Measurements from ENCODE around the gene FANCB.
A peak's percentile ranks its signal among the peaks of the same experiment; 100 is the strongest.

Gene FANCB

DNA sequence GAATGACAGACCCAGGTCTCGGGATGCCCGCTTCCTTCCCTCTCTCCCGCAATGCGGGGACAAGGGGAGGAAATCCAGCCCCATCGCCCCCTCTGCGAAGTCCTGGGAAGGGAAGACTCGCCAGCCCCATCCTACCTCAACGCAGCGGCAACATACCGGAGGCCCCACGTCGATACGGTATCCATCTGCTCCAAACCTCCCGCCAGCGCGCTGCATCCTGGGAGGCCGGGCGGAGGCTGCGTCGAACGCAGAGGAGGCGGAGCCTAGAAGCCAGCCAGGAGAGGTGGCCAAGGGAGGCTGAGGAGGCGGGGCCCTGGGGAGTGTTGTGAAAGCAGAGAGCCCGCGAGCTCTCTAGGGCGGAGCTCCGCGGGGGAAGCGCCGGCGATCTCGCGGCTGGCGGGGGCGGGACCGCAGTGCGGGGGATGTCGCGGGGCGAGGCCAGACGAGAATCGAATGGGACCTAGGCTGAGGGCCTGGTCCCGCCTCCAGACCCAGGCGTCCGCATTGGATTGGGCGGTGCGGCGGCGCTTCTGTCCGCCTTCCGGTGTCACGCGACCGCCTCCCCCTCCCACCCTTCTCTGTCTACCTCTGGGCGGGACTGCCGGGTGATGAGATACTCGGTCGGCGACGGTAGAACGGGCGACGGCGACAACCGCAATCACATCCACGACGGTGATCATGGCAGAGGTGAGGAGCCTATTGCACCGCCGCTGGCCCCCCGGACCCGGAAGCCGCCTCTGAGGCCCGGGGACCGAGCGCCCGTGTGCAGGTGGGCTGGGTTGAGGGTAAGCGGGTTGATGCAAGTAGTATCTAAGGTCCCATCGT is at the start of gene FANCB, which contains the start of gene MOSPD2:
Gene FANCB, minus strand, starts transcription at position 219 of the 825 bp plus-strand sequence. CDS start 7,559 bp downstream, outside the sequence.
Gene MOSPD2, plus strand, starts transcription at position 571 of the 825 bp plus-strand sequence. Its CDS starts 108 bp downstream, at position 679.
- H3K27me3 Mint-ChIP-seq: no peaks in the 10 kb centered on the region
- DNase-seq (ENCODE audit: low spot score in 2 of 2): peak; percentile 78 to 90
- H3K4me3 Mint-ChIP-seq: peak within 1 kb of the TSS; percentile 88
- no peaks in the 10 kb centered on the region for H3K9me3 Mint-ChIP-seq
- no peaks in the 10 kb centered on the region for H3K4me1 Mint-ChIP-seq
- H3K27ac Mint-ChIP-seq: peak within 1 kb of the TSS; percentile 89
- peak; percentile 86 for ATAC-seq (ENCODE audit: low read depth)
- H3K36me3 Mint-ChIP-seq: peaks cover 5% of the 10 kb centered on the region

DNA sequence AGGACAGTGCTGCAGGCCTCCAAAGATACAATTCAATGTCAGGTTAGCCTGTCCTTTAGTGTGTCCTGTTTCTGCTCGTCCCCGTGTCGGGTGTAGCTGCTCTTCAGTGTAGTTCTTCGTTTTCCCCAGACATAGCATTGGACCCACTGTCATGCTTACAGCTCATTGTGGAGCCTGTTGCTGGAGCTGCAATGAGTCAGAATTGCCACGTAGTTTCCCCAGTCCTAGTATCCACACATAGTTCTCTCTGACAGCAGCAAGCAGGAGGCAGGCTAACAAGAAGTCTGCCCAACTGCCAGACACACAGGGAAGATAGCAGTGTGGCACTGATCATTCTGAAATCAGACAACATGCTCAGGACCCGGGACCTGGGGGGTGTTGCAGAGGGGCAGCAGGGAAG is 49.6 kb upstream of the FANCB start:
- Mint-ChIP-seq H3K4me3 (no peak overlapping the region), H3K9me3 (no peaks in the 10 kb centered on the region), H3K27ac (no peak overlapping the region), H3K27me3 (no peaks in the 10 kb centered on the region), H3K36me3 (peaks cover 9% of the 10 kb centered on the region), H3K4me1 (peaks cover 6% of the 10 kb centered on the region)
- DNase-seq (ENCODE audit: low spot score in 2 of 2) (no peak), ATAC-seq (ENCODE audit: low read depth) (no peak)

DNA sequence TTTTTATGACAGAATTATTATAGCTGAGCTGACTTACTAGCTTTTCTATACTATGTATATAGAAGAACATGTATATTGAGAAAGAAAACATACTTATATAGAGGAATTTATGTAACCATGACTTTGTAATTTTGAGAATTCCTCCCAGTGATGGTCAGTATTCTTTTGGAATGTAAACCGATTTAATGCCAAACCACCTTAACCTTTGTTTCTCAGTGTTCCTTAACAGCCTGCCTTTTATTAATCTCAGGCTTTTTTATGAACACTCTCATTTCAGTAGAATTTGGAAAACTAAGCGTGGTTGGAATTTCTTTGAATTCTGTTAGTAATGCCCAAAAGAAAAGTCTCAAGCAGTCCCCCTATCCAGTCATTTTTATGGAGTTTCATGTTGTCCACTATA is 47.3 kb upstream of the FANCB start:
- Mint-ChIP-seq H3K27me3 (no peaks in the 10 kb centered on the region), H3K36me3 (peaks cover 15% of the 10 kb centered on the region), H3K4me1 (peaks cover 6% of the 10 kb centered on the region), H3K27ac (no peak overlapping the region), H3K9me3 (no peaks in the 10 kb centered on the region), H3K4me3 (no peak overlapping the region)
- no peak for DNase-seq (ENCODE audit: low spot score in 2 of 2)
- no peak for ATAC-seq (ENCODE audit: low read depth)

DNA sequence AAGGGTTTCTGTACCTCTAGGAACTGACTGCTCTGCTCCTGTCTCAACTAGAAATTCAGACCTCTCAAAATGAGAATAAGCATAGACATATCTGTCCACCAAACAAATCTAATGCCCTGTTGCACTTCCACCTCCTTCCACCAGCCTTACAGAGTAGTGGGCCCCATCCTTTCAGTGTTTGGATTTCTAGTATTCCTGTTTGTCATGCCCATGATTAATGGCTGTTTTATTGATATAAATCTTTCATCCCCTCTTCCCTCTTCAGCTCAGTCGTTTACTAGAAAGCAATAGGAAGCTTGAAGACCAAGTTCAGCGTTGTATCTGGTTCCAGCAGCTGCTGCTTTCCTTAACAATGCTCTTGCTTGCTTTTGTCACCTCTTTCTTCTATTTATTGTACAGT is 46.5 kb upstream of the FANCB start:
- no peaks in the 10 kb centered on the region for H3K27me3 Mint-ChIP-seq
- peaks cover 15% of the 10 kb centered on the region for H3K36me3 Mint-ChIP-seq
- H3K4me3 Mint-ChIP-seq: no peak overlapping the region
- peaks cover 6% of the 10 kb centered on the region for H3K4me1 Mint-ChIP-seq
- H3K9me3 Mint-ChIP-seq: no peaks in the 10 kb centered on the region
- no peak for DNase-seq (ENCODE audit: low spot score in 2 of 2)
- no peak for ATAC-seq (ENCODE audit: low read depth)
- H3K27ac Mint-ChIP-seq: no peak overlapping the region

DNA sequence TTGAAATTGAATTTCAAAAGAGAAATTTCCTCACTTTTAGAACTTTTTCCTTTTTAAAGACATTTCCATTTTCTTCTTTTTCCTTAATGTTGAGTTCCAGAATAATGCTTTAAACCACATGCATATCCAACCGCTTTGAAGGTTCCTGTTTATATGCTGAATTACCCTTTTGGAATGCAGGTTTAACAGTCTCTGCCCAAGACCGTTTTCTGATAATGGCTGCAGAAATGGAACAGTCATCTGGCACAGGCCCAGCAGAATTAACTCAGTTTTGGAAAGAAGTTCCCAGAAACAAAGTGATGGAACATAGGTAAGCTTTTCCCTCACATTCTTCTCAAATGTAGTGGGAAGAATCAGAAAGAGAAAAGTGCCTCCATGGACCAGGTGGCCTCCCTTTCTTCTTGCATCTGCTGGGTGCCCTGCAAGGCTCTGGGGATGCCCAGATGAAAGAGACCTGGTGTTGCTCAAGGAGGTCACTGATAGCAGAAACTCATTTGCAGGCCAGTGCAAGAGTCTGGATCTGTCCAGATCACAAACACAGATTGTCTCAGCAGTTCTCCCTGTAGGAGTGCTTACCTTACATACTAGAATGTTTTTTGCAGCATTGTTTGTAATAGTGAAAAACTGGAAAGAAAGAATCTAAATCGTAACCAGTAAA is 43.3 kb upstream of the FANCB start:
- H3K27ac Mint-ChIP-seq: no peak overlapping the region
- no peaks in the 10 kb centered on the region for H3K9me3 Mint-ChIP-seq
- no peaks in the 10 kb centered on the region for H3K27me3 Mint-ChIP-seq
- no peak overlapping the region for H3K4me3 Mint-ChIP-seq
- ATAC-seq (ENCODE audit: low read depth): no peak
- DNase-seq (ENCODE audit: low spot score in 2 of 2): no peak
- no peaks in the 10 kb centered on the region for H3K4me1 Mint-ChIP-seq
- peaks cover 17% of the 10 kb centered on the region for H3K36me3 Mint-ChIP-seq

DNA sequence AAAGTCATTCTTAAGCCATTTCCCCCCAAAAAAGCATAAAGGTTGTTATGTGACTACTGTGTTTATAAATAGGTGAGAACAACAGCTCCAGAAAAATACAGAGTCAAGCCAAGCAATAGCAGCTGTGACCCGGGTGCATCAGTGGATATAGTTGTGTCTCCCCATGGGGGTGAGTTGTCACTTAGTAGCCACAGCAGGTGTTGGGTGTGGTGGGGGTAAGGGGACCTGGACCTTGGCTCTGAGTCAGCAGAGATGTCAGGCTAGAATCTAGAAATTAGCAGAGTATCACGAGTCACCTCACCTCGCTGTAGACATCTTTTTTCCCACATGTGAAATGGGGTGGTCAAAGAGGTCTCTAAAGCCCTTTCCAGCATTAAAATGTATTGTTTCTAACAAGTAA is 42.7 kb upstream of the FANCB start:
- no peaks in the 10 kb centered on the region for H3K9me3 Mint-ChIP-seq
- H3K27ac Mint-ChIP-seq: no peak overlapping the region
- H3K4me3 Mint-ChIP-seq: no peak overlapping the region
- H3K4me1 Mint-ChIP-seq: no peaks in the 10 kb centered on the region
- ATAC-seq (ENCODE audit: low read depth) (no peak), DNase-seq (ENCODE audit: low spot score in 2 of 2) (no peak)
- H3K27me3 Mint-ChIP-seq: no peaks in the 10 kb centered on the region
- peaks cover 20% of the 10 kb centered on the region for H3K36me3 Mint-ChIP-seq

DNA sequence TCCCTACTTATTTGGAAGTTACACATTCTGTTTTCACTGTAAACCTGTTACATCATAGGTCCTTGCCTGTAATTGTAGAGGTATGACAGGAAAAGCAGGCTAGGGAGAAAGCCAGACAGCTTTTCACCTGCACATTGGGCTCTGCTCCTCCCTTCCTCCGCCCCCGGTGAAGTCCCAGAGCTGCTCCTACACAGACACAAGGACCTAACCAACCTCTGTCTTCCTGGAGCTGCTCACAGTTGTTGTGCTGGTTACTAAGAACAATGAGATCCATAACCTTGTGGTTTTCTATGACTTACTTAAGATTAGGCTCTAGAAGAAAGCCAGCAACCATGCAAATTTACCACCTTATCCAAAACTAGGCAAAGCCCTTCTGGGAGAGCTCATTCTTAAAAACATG is 40.4 kb upstream of the FANCB start:
- H3K4me1 Mint-ChIP-seq: no peaks in the 10 kb centered on the region
- no peaks in the 10 kb centered on the region for H3K27me3 Mint-ChIP-seq
- H3K9me3 Mint-ChIP-seq: no peaks in the 10 kb centered on the region
- H3K27ac Mint-ChIP-seq: no peak overlapping the region
- H3K36me3 Mint-ChIP-seq: peaks cover 20% of the 10 kb centered on the region
- no peak for DNase-seq (ENCODE audit: low spot score in 2 of 2)
- no peak for ATAC-seq (ENCODE audit: low read depth)
- H3K4me3 Mint-ChIP-seq: no peak overlapping the region

DNA sequence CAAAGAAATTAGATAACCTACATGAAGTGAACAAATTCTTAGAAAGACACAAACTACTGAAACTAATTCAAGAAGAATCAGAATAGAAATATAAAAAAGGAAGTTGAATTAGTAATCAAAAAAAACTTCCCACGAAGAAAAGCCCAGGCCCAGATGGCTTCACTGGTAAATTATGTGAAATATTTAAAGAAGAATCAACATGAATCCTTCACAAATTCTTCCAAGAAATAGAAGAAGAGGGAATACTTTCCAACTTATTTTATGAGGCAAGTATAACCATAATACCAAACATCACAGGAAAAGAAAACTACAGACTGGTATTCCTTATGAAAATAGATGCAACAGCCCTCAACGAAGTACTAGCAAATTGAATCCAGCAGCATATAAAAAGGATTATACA is 31.0 kb upstream of the FANCB start:
- Mint-ChIP-seq H3K27ac (no peak overlapping the region), H3K4me1 (no peaks in the 10 kb centered on the region), H3K36me3 (peaks cover 18% of the 10 kb centered on the region), H3K9me3 (no peaks in the 10 kb centered on the region), H3K27me3 (no peaks in the 10 kb centered on the region), H3K4me3 (no peak overlapping the region)
- DNase-seq (ENCODE audit: low spot score in 2 of 2) (no peak), ATAC-seq (ENCODE audit: low read depth) (no peak)

DNA sequence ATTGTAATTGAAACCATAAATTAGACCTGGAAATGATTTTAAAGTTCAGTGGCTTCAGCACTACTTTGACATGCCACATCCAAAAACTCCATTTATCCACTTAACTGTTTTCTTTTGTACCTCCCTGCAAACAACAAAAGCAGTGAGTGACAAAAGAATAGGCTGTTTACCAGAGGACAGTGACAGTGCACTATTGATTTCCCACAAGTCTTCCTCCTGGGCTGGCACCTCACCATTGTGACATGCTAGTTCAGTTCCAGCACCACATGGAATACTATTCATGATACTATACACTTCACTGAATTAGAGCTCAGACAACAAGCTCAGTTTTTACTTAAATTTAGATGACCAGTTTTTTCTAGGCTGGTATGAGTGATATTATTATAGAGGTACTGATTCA is 29.7 kb upstream of the FANCB start:
- no peaks in the 10 kb centered on the region for H3K9me3 Mint-ChIP-seq
- peaks cover 18% of the 10 kb centered on the region for H3K36me3 Mint-ChIP-seq
- DNase-seq (ENCODE audit: low spot score in 2 of 2) (no peak), ATAC-seq (ENCODE audit: low read depth) (no peak)
- no peaks in the 10 kb centered on the region for H3K27me3 Mint-ChIP-seq
- H3K4me1 Mint-ChIP-seq: no peaks in the 10 kb centered on the region
- H3K27ac Mint-ChIP-seq: no peak overlapping the region
- no peak overlapping the region for H3K4me3 Mint-ChIP-seq

DNA sequence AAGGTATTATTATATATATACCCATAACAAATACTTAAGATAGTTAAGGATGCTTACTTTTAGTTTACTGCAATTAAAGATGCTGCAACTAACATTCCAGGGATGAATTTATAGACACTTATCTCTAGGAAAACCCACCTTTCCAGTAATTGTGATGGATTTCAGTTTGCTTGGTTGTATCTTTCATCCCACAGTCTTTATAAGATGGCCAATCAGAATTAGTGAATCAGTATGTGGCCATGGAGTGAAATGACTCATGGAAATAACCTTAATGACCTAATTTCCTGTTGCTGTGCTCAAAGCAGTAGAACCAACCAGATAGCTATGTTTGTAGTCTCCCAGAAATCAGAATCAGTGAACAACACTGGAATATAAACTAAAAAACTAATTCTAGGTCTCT is 26.7 kb upstream of the FANCB start:
- DNase-seq (ENCODE audit: low spot score in 2 of 2) (no peak), ATAC-seq (ENCODE audit: low read depth) (no peak)
- Mint-ChIP-seq H3K4me3 (no peak overlapping the region), H3K27me3 (no peaks in the 10 kb centered on the region), H3K4me1 (peaks cover 9% of the 10 kb centered on the region), H3K9me3 (no peaks in the 10 kb centered on the region), H3K27ac (no peak overlapping the region), H3K36me3 (peaks cover 24% of the 10 kb centered on the region)

DNA sequence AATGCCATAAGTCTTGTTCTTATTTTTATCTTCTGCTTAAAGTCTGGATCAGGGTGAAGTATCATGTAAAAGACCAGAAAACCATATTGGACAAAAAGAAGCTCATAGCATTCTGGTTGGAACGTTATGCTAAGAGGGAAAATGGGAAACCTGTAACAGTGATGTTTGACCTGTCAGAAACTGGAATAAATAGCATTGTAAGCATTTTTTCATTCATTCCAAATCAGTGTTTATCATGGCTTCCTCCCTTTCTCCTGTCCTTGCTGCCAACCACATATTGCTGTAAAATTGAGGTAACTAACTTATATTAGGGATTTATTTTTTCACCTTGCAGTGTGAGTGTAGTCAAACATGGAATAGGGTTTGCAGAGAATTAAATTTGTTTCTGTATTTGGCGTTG is 24.2 kb upstream of the FANCB start:
- H3K9me3 Mint-ChIP-seq: no peaks in the 10 kb centered on the region
- no peak for ATAC-seq (ENCODE audit: low read depth)
- no peak overlapping the region for H3K4me3 Mint-ChIP-seq
- no peak for DNase-seq (ENCODE audit: low spot score in 2 of 2)
- H3K27ac Mint-ChIP-seq: no peak overlapping the region
- H3K36me3 Mint-ChIP-seq: peaks cover 15% of the 10 kb centered on the region
- peaks cover 9% of the 10 kb centered on the region for H3K4me1 Mint-ChIP-seq
- no peaks in the 10 kb centered on the region for H3K27me3 Mint-ChIP-seq

DNA sequence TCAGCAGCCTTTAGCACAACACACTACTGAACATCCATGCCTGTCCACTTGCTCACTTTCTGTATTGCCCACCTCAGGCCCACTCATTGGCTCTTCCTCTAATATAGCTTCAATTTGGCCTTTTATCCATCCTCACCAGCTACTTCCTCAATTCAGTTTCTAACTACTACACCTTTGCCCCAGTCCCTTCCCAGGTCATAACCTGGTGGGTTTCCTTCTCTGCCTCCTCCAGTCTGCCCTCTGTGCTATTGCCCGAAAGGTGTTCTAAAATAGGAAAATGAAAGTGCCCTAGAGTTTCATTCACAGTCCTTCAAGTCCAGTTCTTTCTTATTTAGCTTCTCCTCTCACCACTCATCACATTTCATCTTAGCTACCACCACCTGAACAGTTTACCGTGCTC is 23.4 kb upstream of the FANCB start:
- no peak overlapping the region for H3K4me3 Mint-ChIP-seq
- H3K9me3 Mint-ChIP-seq: no peaks in the 10 kb centered on the region
- H3K27me3 Mint-ChIP-seq: no peaks in the 10 kb centered on the region
- H3K36me3 Mint-ChIP-seq: peaks cover 13% of the 10 kb centered on the region
- no peak overlapping the region for H3K27ac Mint-ChIP-seq
- peaks cover 9% of the 10 kb centered on the region for H3K4me1 Mint-ChIP-seq
- DNase-seq (ENCODE audit: low spot score in 2 of 2) (no peak), ATAC-seq (ENCODE audit: low read depth) (no peak)

DNA sequence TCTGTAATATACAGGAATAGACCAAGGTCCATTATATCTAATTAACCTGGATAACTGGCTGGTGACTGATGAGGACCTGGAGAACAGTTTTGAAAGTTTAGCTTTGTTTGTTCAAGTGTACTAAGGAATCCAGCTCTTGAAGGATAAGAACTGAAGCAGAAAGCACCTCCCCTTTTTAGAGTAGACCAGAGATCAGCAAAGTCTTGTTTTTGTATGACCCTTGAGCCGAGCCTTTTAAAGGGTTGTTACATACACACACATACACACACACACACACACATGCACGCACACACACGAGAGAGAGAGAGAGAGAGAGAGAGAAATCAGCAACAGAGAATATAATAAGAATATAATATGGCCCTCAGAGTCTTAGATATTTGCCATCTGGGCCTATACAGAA is 13.4 kb upstream of the FANCB start:
- Mint-ChIP-seq H3K4me1 (peaks cover 4% of the 10 kb centered on the region), H3K27me3 (no peaks in the 10 kb centered on the region), H3K36me3 (peaks cover 7% of the 10 kb centered on the region), H3K27ac (no peak overlapping the region), H3K4me3 (no peak overlapping the region), H3K9me3 (no peaks in the 10 kb centered on the region)
- no peak for ATAC-seq (ENCODE audit: low read depth)
- DNase-seq (ENCODE audit: low spot score in 2 of 2): no peak

DNA sequence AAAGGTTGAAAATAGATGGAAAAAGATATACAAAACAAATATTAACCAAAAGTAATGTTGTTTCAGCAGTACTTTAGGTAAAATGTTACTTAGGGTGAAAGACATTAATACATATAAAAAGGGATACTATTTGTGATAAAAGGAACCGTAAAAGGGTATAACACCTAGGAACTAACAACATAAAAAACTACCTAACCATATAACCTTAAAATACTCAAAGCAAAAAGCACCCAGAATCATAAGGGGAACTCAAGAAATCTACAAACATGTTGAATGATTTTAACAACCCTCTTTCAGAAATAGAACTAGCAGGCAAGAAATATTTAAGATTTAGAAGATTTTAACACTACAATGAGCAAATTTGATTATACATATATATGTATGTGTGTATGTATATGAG is 11.8 kb upstream of the FANCB start:
- Mint-ChIP-seq H3K4me3 (no peak overlapping the region), H3K27me3 (no peaks in the 10 kb centered on the region), H3K27ac (no peak overlapping the region), H3K9me3 (no peaks in the 10 kb centered on the region), H3K36me3 (peaks cover 5% of the 10 kb centered on the region), H3K4me1 (peaks cover 4% of the 10 kb centered on the region)
- ATAC-seq (ENCODE audit: low read depth) (no peak), DNase-seq (ENCODE audit: low spot score in 2 of 2) (no peak)

DNA sequence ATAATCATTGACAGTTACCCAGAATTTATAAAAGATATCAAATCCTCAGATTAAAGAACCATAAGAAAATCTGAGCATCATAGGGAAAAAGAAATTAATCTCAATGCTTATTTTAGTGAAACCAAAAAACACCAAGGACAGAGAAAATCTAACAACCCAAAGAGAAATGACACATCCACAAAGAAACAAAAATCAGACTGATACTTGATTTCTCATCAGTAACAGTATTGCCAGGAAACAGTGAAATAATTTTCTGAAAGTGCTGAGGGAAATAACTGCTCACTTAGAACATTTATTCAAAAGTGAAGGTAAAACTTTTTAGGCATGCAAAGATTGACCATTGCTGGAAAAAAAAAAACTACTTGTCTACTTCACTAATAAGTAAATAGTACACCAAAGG is 11.0 kb upstream of the FANCB start:
- ATAC-seq (ENCODE audit: low read depth) (no peak), DNase-seq (ENCODE audit: low spot score in 2 of 2) (no peak)
- Mint-ChIP-seq H3K4me1 (no peaks in the 10 kb centered on the region), H3K27ac (no peak overlapping the region), H3K36me3 (peaks cover 5% of the 10 kb centered on the region), H3K4me3 (no peak overlapping the region), H3K9me3 (no peaks in the 10 kb centered on the region), H3K27me3 (no peaks in the 10 kb centered on the region)
